ENCODE results near the gene SEC22A.

- TF ChIP-seq TAF1 (IDR thresholded peaks at IDR 0.05; ENCODE audit: low read depth, low read length) = no peak
- no peak for TF ChIP-seq POLR2A (IDR thresholded peaks at IDR 0.05; ENCODE audit: control extremely low read depth in 1 of 2, low read depth in 2 of 2, low read length in 2 of 2)
- no peak for TF ChIP-seq JUND (IDR thresholded peaks at IDR 0.05; ENCODE audit: low read length)
- no peak for TF ChIP-seq EZH2 (IDR thresholded peaks at IDR 0.05; ENCODE audit: low read depth, low read length, severe bottlenecking)
- TF ChIP-seq CTCF (IDR thresholded peaks at IDR 0.05; ENCODE audit: control extremely low read depth in 1 of 3, insufficient read depth in 1 of 3, low read depth in 1 of 3, low read length in 3 of 3) = no peak
- TF ChIP-seq EP300 (IDR thresholded peaks at IDR 0.05; ENCODE audit: borderline replicate concordance in 1 of 2, low read depth in 2 of 2, low read length in 2 of 2) = no peak
- no peak for TF ChIP-seq SRF (IDR thresholded peaks at IDR 0.05; ENCODE audit: low read depth, low read length)
- TF ChIP-seq CHD2 (IDR thresholded peaks at IDR 0.05; ENCODE audit: low read length) = no peak
- TF ChIP-seq SP1 (IDR thresholded peaks at IDR 0.05; ENCODE audit: low read depth, low read length) = no peak
Observed at GRCh38 chr3:123321806-123322205, 120.1 kb downstream of the SEC22A start.
